Peyer's patch (tissue), 4 donors: ENCODE data around the gene SEMA3C.

ENCODE experiments used
- POLR2A ChIP-seq, 2 donors: fragments of 450-650 bp; IDR thresholded peaks; one replicate each; pipeline ENCODE4 v1.5.1; 2017; ENCODE audit warnings: antibody characterized with exemption in 2 of 2, mild to moderate bottlenecking in 2 of 2, moderate library complexity in 2 of 2
- TF ChIP-seq, protein P1 (sequence below), 6 experiments: fragments of 450-650 bp in 4 of 6; fragments of 200-600 bp in 2 of 6; sonication (generic) in 1 of 6; IDR thresholded peaks; one replicate each; pipeline ENCODE4 v1.5.1; 2017 to 2019; ENCODE audit warnings: antibody characterized with exemption in 6 of 6, mild to moderate bottlenecking in 3 of 6, moderate library complexity in 1 of 6

DNA sequence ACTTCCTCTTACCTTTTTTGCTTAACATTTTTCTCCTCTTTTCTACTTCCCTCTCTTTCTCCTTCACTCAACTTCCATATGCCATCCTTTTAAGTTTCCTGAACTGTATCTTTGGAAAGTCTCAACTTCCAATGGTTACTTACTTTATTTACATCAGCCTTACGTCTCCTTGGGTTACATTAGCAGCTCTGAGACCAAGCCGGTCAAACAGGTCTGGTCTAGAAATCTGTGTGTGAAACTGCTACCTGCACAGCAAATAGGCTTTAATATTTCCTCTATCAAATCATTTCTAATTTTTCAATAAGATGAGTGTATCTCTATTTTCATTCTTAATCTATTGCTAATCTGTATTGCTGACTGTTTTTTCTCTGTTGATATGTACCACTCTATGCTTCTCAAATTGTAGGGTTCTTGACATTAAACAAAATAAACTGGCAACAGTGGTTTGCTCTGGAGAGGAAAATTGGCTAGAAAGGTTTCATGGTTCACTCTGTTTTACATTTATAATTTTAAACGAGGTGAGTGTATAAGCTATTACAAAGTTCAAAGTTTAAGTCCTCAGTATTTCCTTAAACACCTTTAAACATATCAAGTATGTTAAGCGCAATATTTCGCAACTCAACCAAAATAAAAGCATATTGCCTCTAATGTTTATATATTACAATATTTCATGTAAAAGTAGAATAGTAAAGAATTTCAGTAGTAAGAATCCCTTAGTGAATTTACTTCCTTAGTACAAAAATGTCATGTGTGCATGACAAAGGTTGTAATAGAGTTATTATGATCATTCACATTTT is 3.6 kb upstream of the SEMA3C start:
- TF ChIP-seq, protein P1, sequence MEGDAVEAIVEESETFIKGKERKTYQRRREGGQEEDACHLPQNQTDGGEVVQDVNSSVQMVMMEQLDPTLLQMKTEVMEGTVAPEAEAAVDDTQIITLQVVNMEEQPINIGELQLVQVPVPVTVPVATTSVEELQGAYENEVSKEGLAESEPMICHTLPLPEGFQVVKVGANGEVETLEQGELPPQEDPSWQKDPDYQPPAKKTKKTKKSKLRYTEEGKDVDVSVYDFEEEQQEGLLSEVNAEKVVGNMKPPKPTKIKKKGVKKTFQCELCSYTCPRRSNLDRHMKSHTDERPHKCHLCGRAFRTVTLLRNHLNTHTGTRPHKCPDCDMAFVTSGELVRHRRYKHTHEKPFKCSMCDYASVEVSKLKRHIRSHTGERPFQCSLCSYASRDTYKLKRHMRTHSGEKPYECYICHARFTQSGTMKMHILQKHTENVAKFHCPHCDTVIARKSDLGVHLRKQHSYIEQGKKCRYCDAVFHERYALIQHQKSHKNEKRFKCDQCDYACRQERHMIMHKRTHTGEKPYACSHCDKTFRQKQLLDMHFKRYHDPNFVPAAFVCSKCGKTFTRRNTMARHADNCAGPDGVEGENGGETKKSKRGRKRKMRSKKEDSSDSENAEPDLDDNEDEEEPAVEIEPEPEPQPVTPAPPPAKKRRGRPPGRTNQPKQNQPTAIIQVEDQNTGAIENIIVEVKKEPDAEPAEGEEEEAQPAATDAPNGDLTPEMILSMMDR (IDR thresholded peaks at IDR 0.05) = no peak
- TF ChIP-seq POLR2A (IDR thresholded peaks at IDR 0.05) = no peak
